Epithelial cell of esophagus (primary cell): ENCODE results near the gene NDRG3.

Experiments used
- DNase-seq: peaks from one replicate; pipeline ENCODE4 v3.0.0; 2010; ENCODE audit warnings: low read depth
- H3K4me3 ChIP-seq: 2 replicates; pipeline ENCODE4 v1.5.1; 2011; ENCODE audit warnings: mild to moderate bottlenecking, low read length, control low read depth
- TF ChIP-seq, protein P1 (sequence below): IDR thresholded peaks from 2 replicates; pipeline ENCODE4 v1.5.1; 2011; ENCODE audit warnings: low read depth, mild to moderate bottlenecking, low read length, control low read depth, inconsistent platforms; ENCODE audit not compliant: insufficient read depth; ENCODE audit errors: missing control alignments

The NDRG3 gene

DNA sequence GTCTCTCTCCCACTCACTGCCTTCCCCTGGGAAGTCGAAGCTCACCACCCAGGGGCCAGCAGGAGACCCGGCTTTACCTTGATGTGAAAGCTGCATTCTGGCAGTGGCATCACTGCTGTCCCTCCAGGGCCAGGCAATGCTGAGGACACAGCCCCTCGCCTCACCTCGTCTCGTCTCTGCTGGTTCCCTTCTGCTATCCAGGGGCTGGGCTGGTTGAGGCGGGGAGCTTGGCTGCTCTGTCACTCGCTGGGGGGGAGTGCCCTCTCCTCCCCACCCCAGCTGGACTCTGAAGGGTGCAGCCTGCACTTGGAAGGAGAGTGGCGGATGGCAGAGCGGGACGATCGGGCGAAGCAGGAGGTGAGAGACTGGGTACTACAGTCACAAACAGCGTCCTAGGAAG is 40.4 kb upstream of the NDRG3 start:
- H3K4me3 ChIP-seq = no peak overlapping the region
- TF ChIP-seq, protein P1, sequence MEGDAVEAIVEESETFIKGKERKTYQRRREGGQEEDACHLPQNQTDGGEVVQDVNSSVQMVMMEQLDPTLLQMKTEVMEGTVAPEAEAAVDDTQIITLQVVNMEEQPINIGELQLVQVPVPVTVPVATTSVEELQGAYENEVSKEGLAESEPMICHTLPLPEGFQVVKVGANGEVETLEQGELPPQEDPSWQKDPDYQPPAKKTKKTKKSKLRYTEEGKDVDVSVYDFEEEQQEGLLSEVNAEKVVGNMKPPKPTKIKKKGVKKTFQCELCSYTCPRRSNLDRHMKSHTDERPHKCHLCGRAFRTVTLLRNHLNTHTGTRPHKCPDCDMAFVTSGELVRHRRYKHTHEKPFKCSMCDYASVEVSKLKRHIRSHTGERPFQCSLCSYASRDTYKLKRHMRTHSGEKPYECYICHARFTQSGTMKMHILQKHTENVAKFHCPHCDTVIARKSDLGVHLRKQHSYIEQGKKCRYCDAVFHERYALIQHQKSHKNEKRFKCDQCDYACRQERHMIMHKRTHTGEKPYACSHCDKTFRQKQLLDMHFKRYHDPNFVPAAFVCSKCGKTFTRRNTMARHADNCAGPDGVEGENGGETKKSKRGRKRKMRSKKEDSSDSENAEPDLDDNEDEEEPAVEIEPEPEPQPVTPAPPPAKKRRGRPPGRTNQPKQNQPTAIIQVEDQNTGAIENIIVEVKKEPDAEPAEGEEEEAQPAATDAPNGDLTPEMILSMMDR = no peak
- DNase-seq = no peak

DNA sequence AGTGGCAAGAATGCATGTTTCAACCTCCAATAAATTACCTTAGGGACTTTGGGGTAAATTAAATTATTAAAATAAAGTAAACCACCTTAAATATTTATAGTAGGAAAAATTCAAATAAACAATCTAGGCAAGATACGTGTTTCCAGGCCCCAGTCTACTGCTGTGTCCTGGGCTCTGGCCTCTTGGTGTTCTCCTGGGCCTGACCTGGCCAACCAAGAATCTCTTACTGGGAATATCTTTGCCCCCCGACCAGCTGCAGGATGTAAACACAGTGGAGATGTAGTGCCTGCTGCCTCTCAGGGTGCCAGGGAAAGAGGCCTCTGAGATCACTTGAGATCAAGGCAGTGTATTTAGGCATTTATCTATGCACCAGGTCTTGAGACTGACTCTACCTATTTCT is 39.4 kb upstream of the NDRG3 start:
- no peak overlapping the region for H3K4me3 ChIP-seq
- TF ChIP-seq, protein P1 = no peak
- DNase-seq = no peak

DNA sequence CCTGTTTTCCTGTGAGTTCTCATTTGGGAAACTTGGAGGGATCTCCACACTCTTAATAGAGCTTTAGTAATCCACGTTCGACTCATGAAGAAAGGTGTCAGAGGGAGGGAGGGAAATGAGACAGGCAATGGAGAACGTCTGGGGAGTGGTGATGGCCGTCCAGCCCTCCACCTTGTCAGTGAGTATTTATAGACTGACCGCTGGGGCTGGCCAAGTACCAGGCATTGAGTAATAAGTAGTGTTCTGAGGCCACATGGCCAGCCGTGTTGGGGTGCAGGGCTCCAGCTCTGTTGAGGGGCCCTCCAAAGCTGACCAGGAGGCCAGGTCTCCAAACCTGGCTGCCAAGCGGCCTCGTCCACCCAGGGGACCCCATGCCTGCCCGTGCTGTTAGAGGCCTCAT is 39.0 kb upstream of the NDRG3 start:
- H3K4me3 ChIP-seq = no peak overlapping the region
- no peak for DNase-seq
- TF ChIP-seq, protein P1 = no peak

DNA sequence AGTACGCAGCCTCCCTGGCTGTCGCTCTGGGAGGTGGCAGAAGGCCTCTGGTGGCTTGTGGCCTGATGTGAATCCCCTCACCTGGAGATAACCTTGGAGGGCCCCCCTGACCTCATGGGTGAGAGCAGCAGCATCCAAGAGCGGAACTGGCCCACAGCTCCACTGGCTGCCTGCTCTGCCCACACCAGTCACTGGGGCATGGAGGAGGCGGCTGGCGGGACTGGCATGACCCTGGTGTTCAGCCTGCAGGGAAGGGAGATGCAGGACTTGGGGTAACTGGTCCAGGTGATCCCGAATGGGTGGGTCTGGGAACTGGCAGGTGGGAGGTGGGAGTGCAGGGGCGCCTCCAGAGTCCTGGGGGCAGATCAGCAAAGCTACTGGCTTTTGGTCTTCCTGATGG is 38.2 kb upstream of the NDRG3 start:
- TF ChIP-seq, protein P1 = no peak
- no peak for DNase-seq
- no peak overlapping the region for H3K4me3 ChIP-seq

DNA sequence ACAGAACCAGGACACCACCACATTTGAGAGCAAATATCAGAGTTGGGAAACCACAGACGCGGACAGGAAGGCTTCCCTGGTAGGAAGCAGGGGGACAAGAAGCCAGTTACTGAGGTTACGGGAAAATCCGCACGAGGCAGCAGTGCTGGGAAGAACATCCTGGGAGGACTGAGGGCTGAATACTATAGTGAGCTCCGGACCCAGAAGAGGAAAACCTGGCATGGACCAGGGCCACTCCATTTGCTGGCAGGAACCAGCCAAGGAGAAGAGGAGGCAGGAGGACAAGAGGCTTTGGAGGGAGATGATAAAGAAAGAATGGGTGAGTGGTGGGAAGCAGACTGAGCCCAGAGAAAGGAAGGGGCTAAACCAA is 33.8 kb upstream of the NDRG3 start:
- no peak overlapping the region for H3K4me3 ChIP-seq
- TF ChIP-seq, protein P1 = no peak
- no peak for DNase-seq

DNA sequence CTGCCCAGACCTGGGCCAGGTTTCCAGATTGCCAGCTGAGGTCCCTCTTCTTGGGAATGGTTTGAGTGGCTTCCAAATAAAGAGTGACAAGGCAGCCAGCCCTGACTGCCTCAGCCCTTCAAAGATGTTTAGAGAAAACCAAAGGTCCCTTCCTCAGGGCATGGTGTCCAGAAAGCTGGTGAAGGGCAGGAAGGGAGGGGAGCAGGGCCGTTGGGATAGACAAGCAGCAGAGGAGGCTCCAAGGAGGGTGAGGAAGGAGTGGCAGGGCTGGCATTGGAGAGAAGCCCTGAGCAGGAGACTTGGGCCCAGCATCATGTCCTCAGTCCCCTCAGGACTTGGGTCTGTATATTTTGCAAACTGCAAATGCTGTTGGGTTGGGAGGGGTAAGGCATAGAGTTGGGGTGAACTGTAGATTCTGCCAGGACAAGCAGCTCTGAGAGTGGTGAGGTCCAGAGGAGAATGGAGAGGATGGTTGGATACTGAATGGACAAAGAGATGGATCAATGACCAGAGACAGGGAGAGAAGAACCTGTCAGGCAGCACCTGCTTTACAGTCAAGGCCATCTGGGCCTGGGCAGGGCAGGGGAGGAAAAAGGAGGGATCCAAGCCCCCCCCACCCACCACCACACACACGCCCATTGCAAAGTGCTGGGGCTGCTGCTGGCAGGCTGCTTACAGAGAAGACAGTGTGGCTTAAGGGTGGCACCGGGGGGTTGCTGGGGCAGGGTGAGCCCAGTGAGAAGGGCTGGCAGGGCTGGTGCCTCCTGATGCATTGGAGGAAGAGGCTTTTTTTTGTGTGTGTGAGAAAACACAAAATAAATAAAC is 33.2 kb upstream of the NDRG3 start:
- TF ChIP-seq, protein P1 = no peak
- H3K4me3 ChIP-seq = no peak overlapping the region
- DNase-seq = no peak

DNA sequence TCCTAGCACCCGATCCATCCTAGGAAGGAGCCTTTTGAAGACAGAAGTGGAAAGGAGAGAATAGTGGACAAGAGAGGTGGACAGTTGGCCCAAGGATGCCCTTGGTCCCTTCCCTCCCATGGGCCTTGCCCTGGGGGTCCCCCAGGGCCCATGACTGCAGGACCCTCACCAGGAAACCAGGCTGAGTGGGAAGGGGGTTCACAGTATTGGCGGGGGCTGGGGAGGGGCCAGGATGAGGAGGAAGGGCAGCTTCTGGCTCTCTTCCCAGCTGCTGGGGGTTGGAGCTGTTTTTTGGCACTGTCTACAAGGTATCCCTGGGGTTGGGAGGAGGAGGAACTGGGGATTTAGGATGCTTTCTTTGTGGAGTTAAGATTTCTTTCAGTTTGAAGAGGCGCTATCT is 31.7 kb upstream of the NDRG3 start:
- no peak for DNase-seq

More for the DNA sequence above, 31.7 kb upstream of the NDRG3 start:
- H3K4me3 ChIP-seq = no peak overlapping the region
- TF ChIP-seq, protein P1 = no peak
